DLD1 (cell line): ENCODE measurements around the gene ITM2C.

Experiments
- in situ Hi-C: cut with HindIII; loops from 2 replicates; pipeline ENCODE4 v1.10.0; 2017; ENCODE audit warnings: low sequenced_read_pairs

ITM2C gene

GRCh38 chr2:230849633-230850357, 14.9 kb upstream of the ITM2C start:
- in situ Hi-C loops = no loop called here

- in situ Hi-C loops = no loop called here
Measured at GRCh38 chr2:230850358-230850658, 14.4 kb upstream of the ITM2C start.

GRCh38 chr2:230852113-230852512, 12.6 kb upstream of the ITM2C start:
- in situ Hi-C loops = no loop called here

- in situ Hi-C loops = no loop called here
Measured at GRCh38 chr2:230861552-230862255, 3.0 kb upstream of the ITM2C start.

GRCh38 chr2:230862292-230862691, 2.5 kb upstream of the ITM2C start:
- in situ Hi-C loops = no loop called here

- in situ Hi-C loops = no loop called here
Measured at GRCh38 chr2:230863031-230863430, 1.7 kb upstream of the ITM2C start.

GRCh38 chr2:230863442-230864121, 1.2 kb upstream of the ITM2C start:
- in situ Hi-C loops = no loop called here

GRCh38 chr2:230864122-230864604, 579 bp upstream of the ITM2C start:
- in situ Hi-C loops = no loop called here

GRCh38 chr2:230865307-230865765, 594 bp downstream of the ITM2C start:
- in situ Hi-C loops = no loop called here

GRCh38 chr2:230865766-230866755, 1.3 kb downstream of the ITM2C start:
- in situ Hi-C loops = no loop called here

GRCh38 chr2:230866756-230867523, 2.2 kb downstream of the ITM2C start:
- in situ Hi-C loops = no loop called here

- in situ Hi-C loops = no loop called here
Measured at GRCh38 chr2:230868161-230868946, 3.6 kb downstream of the ITM2C start.

GRCh38 chr2:230868947-230869913, 4.5 kb downstream of the ITM2C start:
- in situ Hi-C loops = no loop called here

- in situ Hi-C loops = no loop called here
Measured at GRCh38 chr2:230869914-230870543, 5.3 kb downstream of the ITM2C start.

- in situ Hi-C loops = no loop called here
Measured at GRCh38 chr2:230870544-230871360, 6.0 kb downstream of the ITM2C start.

- in situ Hi-C loops = no loop called here
Measured at GRCh38 chr2:230871361-230872150, 6.8 kb downstream of the ITM2C start.
